Head of caudate nucleus (tissue), 42 donors: ENCODE results near the gene AGAP1.
A peak's percentile ranks its signal among the peaks of the same experiment; 100 is the strongest.

Source experiments
- DNase-seq, 42 donors: peaks; one replicate each; pipeline versions ENCODE4 v3.0.0 to v3.0.0-alpha.2; 2020 to 2021; ENCODE audit warnings: mixed read lengths in 7 of 42
- intact Hi-C: fragments of 100-400 bp; cut with DNase I; formaldehyde crosslinking; loops from one replicate; pipeline ENCODE4 v1.15.0; 2022

Gene AGAP1

GRCh38 chr2:236109061-236109460 lies 615.2 kb downstream of the AGAP1 start:
- DNase-seq: no peak

DNA sequence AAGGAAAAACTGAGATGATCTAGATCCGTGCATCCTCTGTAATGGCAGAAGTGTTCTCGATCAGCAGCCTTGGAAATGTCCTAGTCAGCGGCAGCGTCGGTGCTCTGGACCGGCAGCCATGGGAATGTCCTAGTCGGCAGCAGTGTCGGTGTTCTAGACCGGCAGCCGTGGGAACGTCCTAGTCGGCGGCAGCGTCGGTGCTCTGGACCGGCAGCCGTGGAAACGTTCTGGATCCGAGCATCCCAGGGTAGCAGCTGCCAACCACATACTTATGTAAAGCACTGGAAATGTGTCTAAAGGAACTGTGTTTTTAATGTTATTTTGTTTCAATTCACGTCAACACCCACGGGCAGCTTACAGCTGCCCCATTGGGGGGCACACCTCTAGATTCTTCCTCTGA lies 615.6 kb downstream of the AGAP1 start:
- intact Hi-C loops: no loop called here
- peak in 1 of 42 donors; percentile 19 for DNase-seq

More at GRCh38 chr2:236109061-236109460, 615.2 kb downstream of the AGAP1 start:
- intact Hi-C loops: no loop called here

DNA sequence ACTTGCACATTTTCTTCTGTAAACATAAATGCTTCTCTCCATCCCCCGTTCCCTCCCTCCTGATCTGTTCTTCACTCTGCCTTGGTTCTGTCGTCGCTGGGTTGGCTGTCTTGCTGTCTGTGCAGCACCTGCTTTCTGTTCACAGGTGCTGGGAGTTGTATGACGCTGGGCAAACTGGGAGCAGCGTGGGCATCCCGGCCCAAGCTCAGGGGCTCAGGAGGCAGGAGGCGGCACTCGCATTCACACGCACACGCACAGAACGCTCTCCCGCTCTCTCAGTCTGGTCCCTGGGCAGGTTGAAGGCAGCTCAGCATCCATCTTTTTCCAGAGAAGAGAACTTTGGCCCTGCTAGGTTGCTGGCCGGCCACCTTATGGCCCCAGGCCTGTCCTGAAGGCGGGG lies 618.6 kb downstream of the AGAP1 start:
- no peak for DNase-seq
- intact Hi-C loops: no loop called here

DNA sequence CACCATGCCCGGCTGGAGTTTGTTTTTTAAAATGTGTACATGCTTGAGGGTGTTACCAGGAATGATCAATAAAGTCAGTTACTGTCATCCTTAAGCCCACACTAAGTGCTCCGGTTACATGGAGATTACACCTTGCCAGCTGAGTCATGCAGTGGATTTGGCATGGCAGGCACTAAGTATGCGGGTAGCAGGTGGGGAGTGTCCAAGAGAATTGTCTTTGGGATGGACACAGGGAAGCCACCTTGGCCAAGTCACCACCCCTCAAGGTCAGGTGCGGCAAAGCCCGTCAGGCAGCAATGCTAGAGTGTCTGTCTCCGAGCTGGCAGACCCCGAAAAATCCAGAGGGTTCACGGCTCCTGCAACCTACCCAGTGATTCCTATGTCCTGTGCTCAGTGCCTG lies 619.6 kb downstream of the AGAP1 start:
- intact Hi-C loops: no loop called here
- DNase-seq: no peak

GRCh38 chr2:236113948-236114347 lies 620.1 kb downstream of the AGAP1 start:
- intact Hi-C loops: no loop called here
- no peak for DNase-seq

GRCh38 chr2:236114959-236115358 lies 621.1 kb downstream of the AGAP1 start:
- intact Hi-C loops: no loop called here
- no peak for DNase-seq

- DNase-seq: no peak
- intact Hi-C loops: no loop called here
Measured at GRCh38 chr2:236117401-236117800, 623.6 kb downstream of the AGAP1 start.

- DNase-seq: no peak
Measured at GRCh38 chr2:236117861-236118269, 624.0 kb downstream of the AGAP1 start.

GRCh38 chr2:236119003-236119402 lies 625.2 kb downstream of the AGAP1 start:
- DNase-seq: no peak
- intact Hi-C loops: no loop called here

More at GRCh38 chr2:236117861-236118269, 624.0 kb downstream of the AGAP1 start:
- intact Hi-C loops: no loop called here

GRCh38 chr2:236119476-236119875 lies 625.6 kb downstream of the AGAP1 start:
- intact Hi-C loops: no loop called here

DNA sequence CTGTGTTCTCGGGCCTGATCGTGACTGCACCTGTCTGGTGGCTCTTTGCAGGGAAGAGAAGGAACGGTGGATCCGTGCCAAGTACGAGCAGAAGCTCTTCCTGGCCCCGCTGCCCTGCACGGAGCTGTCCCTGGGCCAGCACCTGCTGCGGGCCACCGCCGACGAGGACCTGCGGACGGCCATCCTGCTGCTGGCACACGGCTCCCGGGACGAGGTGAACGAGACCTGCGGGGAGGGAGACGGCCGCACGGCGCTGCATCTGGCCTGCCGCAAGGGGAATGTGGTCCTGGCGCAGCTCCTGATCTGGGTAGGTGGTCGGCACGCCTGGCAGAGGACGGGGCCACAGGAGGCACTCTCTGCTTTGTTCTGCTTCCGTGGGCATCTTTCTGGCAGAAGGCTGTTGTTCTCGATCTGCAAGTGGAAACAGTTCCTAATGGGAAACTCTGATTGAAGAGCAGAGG lies 626.3 kb downstream of the AGAP1 start:
- intact Hi-C loops: no loop called here
- no peak for DNase-seq

More at GRCh38 chr2:236119476-236119875, 625.6 kb downstream of the AGAP1 start:
- no peak for DNase-seq

DNA sequence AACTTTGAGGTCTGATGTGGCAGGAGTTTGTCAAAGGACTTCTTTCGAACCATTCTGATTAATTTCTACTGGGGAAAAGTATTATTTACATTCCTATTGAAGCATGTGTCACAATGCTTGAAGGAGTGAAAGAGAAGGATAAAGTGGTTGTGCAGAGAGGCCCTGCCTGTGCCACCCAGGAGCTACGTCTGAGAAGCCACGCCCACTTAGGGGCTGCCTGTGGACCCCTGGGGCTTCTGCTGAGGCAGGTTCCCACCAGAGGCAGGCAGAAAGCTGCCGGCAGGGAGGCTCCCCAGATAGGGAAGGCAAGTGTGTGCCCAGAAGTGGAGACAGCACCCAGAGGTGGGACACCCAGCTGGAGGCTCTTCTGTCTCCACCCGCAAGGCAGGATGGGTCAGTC lies 627.0 kb downstream of the AGAP1 start:
- no peak for DNase-seq

GRCh38 chr2:236121546-236121945 lies 627.7 kb downstream of the AGAP1 start:
- intact Hi-C loops: no loop called here

More for the DNA sequence above, 627.0 kb downstream of the AGAP1 start:
- intact Hi-C loops: no loop called here

DNA sequence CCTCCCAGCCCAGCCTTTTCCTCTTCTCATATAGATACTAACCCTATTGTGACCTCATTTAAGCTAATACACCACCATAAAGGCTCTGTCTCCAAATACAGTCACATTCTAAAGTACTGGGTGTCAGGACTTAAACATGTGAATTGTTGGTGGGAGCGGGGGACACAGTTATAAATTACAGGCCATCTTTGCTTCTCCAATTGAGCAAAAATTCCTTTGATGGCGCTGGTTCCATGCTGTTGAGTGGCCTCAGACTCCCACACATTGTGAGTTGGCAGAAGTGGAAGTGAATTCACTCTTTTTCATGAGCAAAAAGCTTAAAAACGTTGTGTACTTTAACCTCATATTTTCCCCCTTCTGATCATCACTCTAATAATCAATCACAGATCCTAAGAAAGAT lies 628.4 kb downstream of the AGAP1 start:
- intact Hi-C loops: no loop called here

More at GRCh38 chr2:236121546-236121945, 627.7 kb downstream of the AGAP1 start:
- DNase-seq: no peak

DNA sequence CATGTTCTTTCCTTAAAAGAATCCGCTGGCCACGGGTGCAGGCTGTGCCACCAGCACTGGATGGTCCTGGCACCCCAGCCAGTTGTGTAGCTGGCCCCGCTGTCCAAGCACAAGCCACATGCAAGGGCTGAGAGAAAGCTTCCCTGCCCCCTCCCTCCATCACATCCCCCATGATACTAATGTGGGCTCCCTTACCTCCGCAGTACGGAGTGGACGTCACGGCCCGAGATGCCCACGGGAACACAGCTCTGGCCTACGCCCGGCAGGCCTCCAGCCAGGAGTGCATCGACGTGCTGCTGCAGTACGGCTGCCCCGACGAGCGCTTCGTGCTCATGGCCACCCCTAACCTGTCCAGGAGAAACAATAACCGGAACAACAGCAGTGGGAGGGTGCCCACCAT lies 629.9 kb downstream of the AGAP1 start:
- no peak for DNase-seq
- intact Hi-C loops: no loop called here

More for the DNA sequence above, 628.4 kb downstream of the AGAP1 start:
- DNase-seq: no peak

- intact Hi-C loops: no loop called here
- no peak for DNase-seq
Measured at GRCh38 chr2:236124182-236124893, 630.5 kb downstream of the AGAP1 start.

GRCh38 chr2:236125541-236125940 lies 631.7 kb downstream of the AGAP1 start:
- intact Hi-C loops: no loop called here
- peak in 1 of 42 donors; percentile 29 for DNase-seq

- DNase-seq: no peak
Measured at GRCh38 chr2:236127010-236127409, 633.2 kb downstream of the AGAP1 start.

DNA sequence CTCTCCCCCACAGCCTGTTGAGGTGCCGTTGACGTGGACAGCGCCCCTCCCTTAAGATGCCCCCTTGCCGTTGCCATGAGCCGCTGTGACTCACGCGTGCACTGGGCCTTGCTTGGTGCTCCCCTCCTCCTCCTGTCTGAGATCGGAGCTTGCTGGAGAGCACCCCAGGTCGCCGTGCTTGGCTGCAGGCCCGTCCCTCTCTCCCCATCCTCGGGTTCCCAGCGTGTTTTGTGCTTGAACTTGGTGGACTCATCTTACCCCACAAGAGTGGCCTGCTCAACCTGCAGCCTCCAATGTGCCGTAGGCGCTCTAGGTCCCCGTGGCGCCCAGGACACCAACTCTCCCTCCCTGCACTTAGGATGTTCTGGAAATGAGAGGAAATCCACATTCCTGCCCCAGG lies 634.5 kb downstream of the AGAP1 start:
- intact Hi-C loops: no loop called here
- DNase-seq: peak in 1 of 42 donors; percentile 14

More at GRCh38 chr2:236127010-236127409, 633.2 kb downstream of the AGAP1 start:
- intact Hi-C loops: no loop called here

- intact Hi-C loops: no loop called here
- DNase-seq: peak in 1 of 42 donors; percentile 21
Measured at GRCh38 chr2:236129935-236130334, 636.1 kb downstream of the AGAP1 start.
